Neural progenitor cell (in vitro differentiated cells): ENCODE results near the gene RAB11FIP5.

Experiments used
- EZH2 ChIP-seq: fragments of 200-600 bp; sonication (generic); IDR thresholded peaks from 2 replicates; pipeline ENCODE4 v1.6.1; 2017; ENCODE audit warnings: antibody characterized with exemption, mild to moderate bottlenecking, moderate library complexity
- EZH2phosphoT487 ChIP-seq: fragments of 200-600 bp; sonication (generic); IDR thresholded peaks from 2 replicates; pipeline ENCODE4 v1.6.1; 2017; ENCODE audit warnings: antibody characterized with exemption
- TF ChIP-seq, protein P1 (sequence below): fragments of 200-600 bp; sonication (generic); IDR thresholded peaks from 2 replicates; pipeline ENCODE4 v1.5.1; 2017; ENCODE audit warnings: antibody characterized with exemption, mild to moderate bottlenecking

DNA sequence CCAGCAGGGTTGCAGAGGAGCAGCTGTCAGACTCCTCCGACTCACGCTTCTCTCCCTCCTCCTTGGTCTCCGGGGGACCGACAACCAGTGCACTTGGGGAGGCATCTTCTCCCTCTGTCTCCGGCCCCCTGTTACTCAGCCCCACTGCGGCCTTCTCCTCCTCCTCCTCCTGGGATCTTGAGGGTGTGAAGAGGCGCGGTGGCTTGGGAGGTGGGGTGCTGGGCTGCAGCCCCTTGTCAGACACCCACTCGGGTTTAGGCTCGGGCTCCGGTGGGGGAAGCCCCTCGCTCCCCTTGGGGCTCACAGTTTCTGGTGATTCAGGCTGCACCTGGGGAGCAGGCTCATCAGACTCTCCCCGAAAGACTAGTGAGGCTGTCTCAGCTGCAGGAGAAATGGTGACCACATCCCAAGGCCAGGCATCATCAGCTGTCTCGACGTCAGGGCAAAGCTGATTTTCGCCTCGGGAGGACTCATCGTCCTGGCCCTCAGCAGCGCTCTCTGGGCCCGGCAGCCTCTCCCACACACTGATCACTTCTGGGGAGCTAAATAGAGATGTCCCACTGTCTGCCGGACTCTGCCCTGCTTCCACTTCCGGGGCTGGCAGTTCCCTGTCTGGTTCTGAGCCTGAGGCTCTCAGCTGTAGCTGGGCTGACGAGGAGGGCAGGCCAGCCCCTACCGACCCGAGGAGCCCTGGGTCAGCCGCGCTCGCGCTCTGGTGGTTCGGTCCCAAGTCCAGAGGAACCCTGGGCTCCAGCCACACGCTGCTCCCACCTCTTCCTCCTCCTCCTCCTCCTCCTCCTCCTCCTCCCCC lies 32.2 kb downstream of the RAB11FIP5 start:
- TF ChIP-seq, protein P1, sequence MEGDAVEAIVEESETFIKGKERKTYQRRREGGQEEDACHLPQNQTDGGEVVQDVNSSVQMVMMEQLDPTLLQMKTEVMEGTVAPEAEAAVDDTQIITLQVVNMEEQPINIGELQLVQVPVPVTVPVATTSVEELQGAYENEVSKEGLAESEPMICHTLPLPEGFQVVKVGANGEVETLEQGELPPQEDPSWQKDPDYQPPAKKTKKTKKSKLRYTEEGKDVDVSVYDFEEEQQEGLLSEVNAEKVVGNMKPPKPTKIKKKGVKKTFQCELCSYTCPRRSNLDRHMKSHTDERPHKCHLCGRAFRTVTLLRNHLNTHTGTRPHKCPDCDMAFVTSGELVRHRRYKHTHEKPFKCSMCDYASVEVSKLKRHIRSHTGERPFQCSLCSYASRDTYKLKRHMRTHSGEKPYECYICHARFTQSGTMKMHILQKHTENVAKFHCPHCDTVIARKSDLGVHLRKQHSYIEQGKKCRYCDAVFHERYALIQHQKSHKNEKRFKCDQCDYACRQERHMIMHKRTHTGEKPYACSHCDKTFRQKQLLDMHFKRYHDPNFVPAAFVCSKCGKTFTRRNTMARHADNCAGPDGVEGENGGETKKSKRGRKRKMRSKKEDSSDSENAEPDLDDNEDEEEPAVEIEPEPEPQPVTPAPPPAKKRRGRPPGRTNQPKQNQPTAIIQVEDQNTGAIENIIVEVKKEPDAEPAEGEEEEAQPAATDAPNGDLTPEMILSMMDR, result no peak
- no peak for TF ChIP-seq EZH2phosphoT487
- no peak for TF ChIP-seq EZH2
